ENCODE data around the gene P3H3.

Gene P3H3

GRCh38 chr12:6843118-6843902, 15.1 kb downstream of the P3H3 start:
- H3K4me3 ChIP-seq (replicated peaks in 1 of 2; ENCODE audit: low read depth in 2 of 2, low read length in 2 of 2), result no peak overlapping the region
- DNase-seq (ENCODE audit: low read depth in 2 of 2), result no peak
- TF ChIP-seq CTCF (IDR thresholded peaks at IDR 0.05; ENCODE audit: low read depth, low read length), result no peak

GRCh38 chr12:6845395-6845794, 17.2 kb downstream of the P3H3 start:
- no peak for DNase-seq (ENCODE audit: low read depth in 2 of 2)
- no peak for TF ChIP-seq CTCF (IDR thresholded peaks at IDR 0.05; ENCODE audit: low read depth, low read length)
- H3K4me3 ChIP-seq (replicated peaks in 1 of 2; ENCODE audit: low read depth in 2 of 2, low read length in 2 of 2), result no peak overlapping the region

GRCh38 chr12:6846316-6846869, 18.2 kb downstream of the P3H3 start:
- no peak for TF ChIP-seq CTCF (IDR thresholded peaks at IDR 0.05; ENCODE audit: low read depth, low read length)
- DNase-seq (ENCODE audit: low read depth in 2 of 2), result no peak
- no peak overlapping the region for H3K4me3 ChIP-seq (replicated peaks in 1 of 2; ENCODE audit: low read depth in 2 of 2, low read length in 2 of 2)

GRCh38 chr12:6847676-6848075, 19.5 kb downstream of the P3H3 start:
- TF ChIP-seq CTCF (IDR thresholded peaks at IDR 0.05; ENCODE audit: low read depth, low read length), result no peak
- H3K4me3 ChIP-seq (replicated peaks in 1 of 2; ENCODE audit: low read depth in 2 of 2, low read length in 2 of 2), result no peak overlapping the region
- DNase-seq (ENCODE audit: low read depth in 2 of 2), result no peak

GRCh38 chr12:6849427-6849826, 21.2 kb downstream of the P3H3 start:
- H3K4me3 ChIP-seq (replicated peaks in 1 of 2; ENCODE audit: low read depth in 2 of 2, low read length in 2 of 2), result no peak overlapping the region
- no peak for DNase-seq (ENCODE audit: low read depth in 2 of 2)
- TF ChIP-seq CTCF (IDR thresholded peaks at IDR 0.05; ENCODE audit: low read depth, low read length), result no peak

GRCh38 chr12:6849976-6850560, 21.9 kb downstream of the P3H3 start:
- H3K4me3 ChIP-seq (replicated peaks in 1 of 2; ENCODE audit: low read depth in 2 of 2, low read length in 2 of 2), result peak overlapping the region in 1 of 2 donors; percentile 96
- DNase-seq (ENCODE audit: low read depth in 2 of 2), result no peak
- no peak for TF ChIP-seq CTCF (IDR thresholded peaks at IDR 0.05; ENCODE audit: low read depth, low read length)
